NCI-H345 treated with DMSO at 0.1 percent for 48 hours (cell line): ENCODE data around the gene YIPF4.
"Not testable (repeated sequence)": the region's sequence is repeated elsewhere in the genome, so short reads cannot be mapped to it uniquely, and the experiment has no call there.

Experiments
- DNase-seq: peaks from one replicate; lab custom pipeline; 2025; ENCODE audit not compliant: unreplicated experiment; lab: John Stamatoyannopoulos, UW

The YIPF4 gene

DNA sequence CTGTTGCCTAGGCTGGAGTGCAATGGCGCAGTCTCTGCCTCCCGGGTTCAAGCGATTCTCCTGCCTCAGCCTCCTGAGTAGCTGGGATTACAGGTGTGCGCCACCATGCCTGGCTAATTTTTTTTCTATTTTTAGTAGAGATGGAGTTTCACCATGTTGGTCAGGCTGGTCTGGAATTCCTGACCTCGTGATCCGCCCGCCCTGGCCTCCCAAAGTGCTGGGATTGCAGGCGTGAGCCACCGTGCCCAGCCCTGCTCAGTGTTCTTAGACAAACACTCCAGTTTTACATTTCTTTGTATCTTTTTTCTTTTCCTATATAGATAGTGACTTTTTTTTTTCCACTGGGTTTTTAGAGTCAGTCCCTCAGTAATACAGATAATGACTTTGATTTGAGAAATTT lies 86.6 kb downstream of the YIPF4 start:
- DNase-seq = not testable (repeated sequence)

DNA sequence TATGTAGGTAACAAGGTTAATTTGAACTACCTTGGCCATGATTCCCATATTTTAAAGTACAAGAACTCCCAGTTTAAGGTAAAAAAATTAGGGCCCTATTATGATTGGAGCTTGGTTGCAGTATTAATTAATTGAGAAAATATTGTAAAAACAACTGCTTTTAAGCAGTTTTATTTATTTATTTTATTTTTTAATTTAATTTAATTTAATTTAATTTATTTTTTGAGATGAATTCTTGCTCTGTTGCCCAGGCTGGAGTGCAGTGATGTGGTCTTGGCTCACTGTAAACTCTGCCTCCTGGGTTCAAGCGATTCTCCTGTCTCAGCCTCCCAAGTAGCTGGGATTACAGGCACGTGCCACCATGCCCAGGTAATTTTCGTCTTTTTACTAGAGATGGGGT lies 88.0 kb downstream of the YIPF4 start:
- not testable (repeated sequence) for DNase-seq
